GM12878 (cell line): ENCODE measurements around the gene TMEM170B. TPM values are rescaled to one million over a fixed set of nuclear protein-coding genes. Genes with fewer than 3 reads are reported as not detected.

Experiments used
- ATAC-seq: fragments of 200-7000 bp; cut with Tn5 transposase; 3 replicates; pipeline ENCODE4 v1.9.1; 2020; ENCODE audit warnings: mild to moderate bottlenecking, moderate library complexity
- BruUV-seq: library from RNA; stranded (reverse); fragments of 400-500 nt; replicated peaks from 2 replicates; lab custom pipeline; 2021; lab: Mats Ljungman, UMichigan
- CTCF ChIA-PET: fragments of 300-600 bp; sonication (Branson Sonifier 250); formaldehyde crosslinking; extraction: SDS; loops from one replicate; lab custom pipeline; 2021; ENCODE audit warnings: inconsistent platforms; lab: Yijun Ruan, JAX
- POLR2A ChIA-PET: fragments of 350-600 bp; formaldehyde crosslinking; extraction: SDS; loops from one replicate; lab custom pipeline; 2021; ENCODE audit warnings: inconsistent platforms; lab: Charles Lee
- RAD21 ChIA-PET: fragments of 300-600 bp; sonication (Branson Sonifier 250); formaldehyde crosslinking; loops from one replicate; lab custom pipeline; 2023; ENCODE audit warnings: antibody characterized with exemption; ENCODE audit not compliant: unreplicated experiment; lab: Charles Lee
- SMC1A ChIA-PET: fragments of 300-600 bp; sonication (Branson Sonifier 250); formaldehyde crosslinking; loops from one replicate; lab custom pipeline; 2023; ENCODE audit not compliant: unreplicated experiment, uncharacterized antibody; lab: Charles Lee
- DNase-seq: peaks from one replicate; pipeline ENCODE4 v3.0.0-alpha.2; 2011; ENCODE audit warnings: low read depth, low spot score
- FAIRE-seq: peaks from 3 replicates; lab custom pipeline; 2011; peaks lifted over from hg19 to GRCh38; lab: Jason Lieb, UNC
- H2AFZ ChIP-seq: 2 replicates; pipeline ENCODE4 v1.6.0; 2011; ENCODE audit warnings: low read depth, low read length, control low read depth; ENCODE audit not compliant: control insufficient read depth
- H3K27ac ChIP-seq: 2 replicates; pipeline ENCODE4 v1.5.1; 2011; ENCODE audit warnings: control low read depth; ENCODE audit not compliant: control insufficient read depth, insufficient read depth
- H3K27me3 ChIP-seq, 2 experiments: replicated peaks in 1 of 2; 2 replicates each; pipeline versions ENCODE4 v1.6.0 to v1.6.1; 2011; ENCODE audit warnings: low read length in 1 of 2; ENCODE audit not compliant: control insufficient read depth in 2 of 2, insufficient read depth in 2 of 2
- H3K36me3 ChIP-seq, 2 experiments: 2 replicates each; pipeline ENCODE4 v1.5.1; 2011; ENCODE audit warnings: low read length in 1 of 2; ENCODE audit not compliant: control insufficient read depth in 2 of 2, insufficient read depth in 2 of 2
- H3K4me1 ChIP-seq: 2 replicates; pipeline ENCODE4 v1.6.1; 2011; ENCODE audit warnings: mild to moderate bottlenecking, low read length, moderate library complexity, mixed read lengths; ENCODE audit not compliant: control insufficient read depth, insufficient read depth
- H3K4me2 ChIP-seq: 2 replicates; pipeline ENCODE4 v1.6.0; 2011; ENCODE audit warnings: control low read depth; ENCODE audit not compliant: control insufficient read depth, insufficient read depth
- H3K4me3 ChIP-seq: fragments of 200-600 bp; sonication (generic); 2 replicates; pipeline ENCODE4 v1.5.1; 2016
- H3K79me2 ChIP-seq: 2 replicates; pipeline ENCODE4 v1.6.0; 2011; ENCODE audit warnings: low read length; ENCODE audit not compliant: control insufficient read depth, insufficient read depth
- H3K9ac ChIP-seq: 2 replicates; pipeline ENCODE4 v1.8.0; 2011; ENCODE audit warnings: low read length, control low read depth, mixed read lengths; ENCODE audit not compliant: control insufficient read depth, insufficient read depth
- H3K9me3 ChIP-seq: replicated peaks from 3 replicates; pipeline ENCODE4 v1.5.1; 2011; ENCODE audit warnings: mild to moderate bottlenecking, low read length; ENCODE audit not compliant: control insufficient read depth, insufficient read depth
- H4K20me1 ChIP-seq: 2 replicates; pipeline ENCODE4 v1.6.0; 2011; ENCODE audit not compliant: control insufficient read depth, insufficient read depth
- CBX3 ChIP-seq: fragments of 200-600 bp; sonication (generic); IDR thresholded peaks from 2 replicates; pipeline ENCODE4 v1.6.1; 2016; ENCODE audit warnings: low read depth, borderline replicate concordance
- CBX5 ChIP-seq: sonication (generic); IDR thresholded peaks from 2 replicates; pipeline ENCODE4 v1.6.1; 2016; ENCODE audit warnings: low read depth, moderate library complexity, mild to moderate bottlenecking, inconsistent platforms
- CHD1 ChIP-seq: IDR thresholded peaks from 2 replicates; pipeline ENCODE4 v1.6.1; 2012; ENCODE audit warnings: low read depth, low read length, improper control_type of control experiment
- FOXK2 ChIP-seq: fragments of 450-650 bp; IDR thresholded peaks from 2 replicates; pipeline ENCODE4 v1.6.1; 2017; ENCODE audit warnings: mild to moderate bottlenecking, moderate library complexity
- FOXM1 ChIP-seq: IDR thresholded peaks from 2 replicates; pipeline ENCODE4 v1.6.1; 2012; ENCODE audit warnings: low read depth, mild to moderate bottlenecking, inconsistent platforms, low read length, moderate library complexity
- IKZF1 ChIP-seq: fragments of 450-650 bp; conservative IDR thresholded peaks from 2 replicates; pipeline ENCODE4 v1.6.1; 2017; ENCODE audit warnings: antibody characterized with exemption, mild to moderate bottlenecking
- IRF5 ChIP-seq: fragments of 450-650 bp; IDR thresholded peaks from 2 replicates; pipeline ENCODE4 v1.6.1; 2017; ENCODE audit warnings: borderline replicate concordance
- NFYB ChIP-seq: IDR thresholded peaks from 2 replicates; pipeline ENCODE4 v1.6.1; 2011; ENCODE audit warnings: low read depth, mild to moderate bottlenecking, low read length, improper control_type of control experiment, moderate library complexity; ENCODE audit not compliant: insufficient read depth
- PKNOX1 ChIP-seq: fragments of 450-650 bp; IDR thresholded peaks from 2 replicates; pipeline ENCODE4 v1.6.1; 2016; ENCODE audit warnings: mild to moderate bottlenecking
- POLR2AphosphoS5 ChIP-seq: IDR thresholded peaks from 2 replicates; pipeline ENCODE4 v1.6.1; 2011; ENCODE audit warnings: mild to moderate bottlenecking, low read length, inconsistent platforms
- RB1 ChIP-seq: fragments of 450-650 bp; formaldehyde crosslinking; IDR thresholded peaks from 2 replicates; pipeline ENCODE4 v1.6.1; 2017; ENCODE audit warnings: mild to moderate bottlenecking, borderline replicate concordance
- RBBP5 ChIP-seq: fragments of 200-600 bp; sonication (generic); conservative IDR thresholded peaks from 2 replicates; pipeline ENCODE4 v1.6.1; 2016
- STAT3 ChIP-seq: IDR thresholded peaks from 2 replicates; pipeline ENCODE4 v1.6.1; 2011; ENCODE audit warnings: low read depth, low read length, improper control_type of control experiment
- YY1 ChIP-seq: IDR thresholded peaks from 2 replicates; pipeline ENCODE4 v1.6.1; 2011; ENCODE audit warnings: low read depth, mild to moderate bottlenecking, low read length
- ZBTB40 ChIP-seq: fragments of 450-650 bp; IDR thresholded peaks from 2 replicates; pipeline ENCODE4 v1.6.1; 2016; ENCODE audit warnings: mild to moderate bottlenecking, moderate library complexity, borderline replicate concordance
- WGBS: methylation state at CpG from one replicate; pipeline ENCODE4 v1.1.6; 2016; ENCODE audit warnings: low lambda C conversion rate; ENCODE audit not compliant: insufficient replicate concordance, insufficient coverage; ENCODE audit errors: missing lambda C conversion rate; 5-methylcytosine and 5-hydroxymethylcytosine counted together
- in situ Hi-C: fragments of 300-500 bp; cut with MboI; formaldehyde crosslinking; loops from 9 replicates; pipeline ENCODE4 v1.14.3; 2018; ENCODE audit warnings: mixed read lengths
- intact Hi-C: fragments of 100-400 bp; cut with micrococcal nuclease; formaldehyde crosslinking; loops from one replicate; pipeline ENCODE4 v1.14.2; 2022; ENCODE audit not compliant: unreplicated experiment
- polyA plus RNA-seq, 11 experiments: library from polyadenylated mRNA; depleted of rRNA in 4 of 11; unstranded in 6 of 11; stranded (reverse) in 5 of 11; fragments of >200 nt; fragmentation: Nextera tagmentation in 4 of 11; fragmentation: Illumina TruSeq in 1 of 11; extraction: Ambion mirVana in 4 of 11; extraction: Trizol in 1 of 11; gene quantifications; 1 replicate in 1 of 11; 2 replicates in 10 of 11; pipeline versions ENCODE4 v1.2.1 to v1.2.3, GENCODE V29; 2011 to 2016; ENCODE audit warnings: inconsistent platforms in 2 of 11, missing spikeins in 2 of 11, low read depth in 1 of 11
- total RNA-seq, 4 experiments: library from RNA; depleted of rRNA in 3 of 4; stranded (reverse); fragments of >200 nt in 3 of 4; fragmentation: Illumina TruSeq in 1 of 4; extraction: Trizol in 1 of 4; gene quantifications; 2 replicates each; pipeline versions ENCODE4 v1.2.1 to v1.2.3, GENCODE V29; 2013 to 2021
- TF ChIP-seq, protein P1 (sequence below): IDR thresholded peaks from 2 replicates; pipeline ENCODE4 v1.6.1; 2012; ENCODE audit warnings: low read depth, low read length, improper control_type of control experiment

Gene TMEM170B
- total and polyA plus RNA-seq, 10 of the 15 experiments (the other 5 are each of a cell fraction or from before 2014, with no cell fraction given) = 0.38 to 10.3 (median 4.2) TPM

DNA sequence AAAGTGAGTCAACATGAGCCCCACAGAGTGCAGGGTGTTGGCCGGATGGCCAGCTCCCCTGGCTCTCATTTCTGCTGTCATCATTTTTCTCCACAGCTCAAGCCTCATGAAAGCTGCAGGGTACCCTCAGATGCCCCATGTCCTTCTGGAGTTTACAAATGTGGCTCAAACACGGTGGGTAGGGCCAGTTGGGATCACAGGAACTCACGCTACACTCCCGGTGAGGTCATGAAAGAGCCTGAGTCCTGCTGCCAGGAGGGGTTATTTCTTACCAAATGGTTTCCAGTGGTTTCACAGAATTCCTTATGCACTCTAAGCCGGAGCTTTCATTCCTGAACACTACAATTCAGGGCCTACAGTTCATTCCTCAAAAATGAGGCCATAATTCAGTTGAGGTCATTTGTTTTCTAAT is 78.7 kb downstream of the TMEM170B start:
- no peak overlapping the region for H3K9ac ChIP-seq
- no peaks in the 10 kb centered on the region for H3K4me1 ChIP-seq
- in situ Hi-C loops (no loop called here), intact Hi-C loops (no loop called here)
- ChIA-PET POLR2A (no interaction called here), CTCF (interaction anchor here (1.1 to 1.9 kb wide), 5 partner anchors 29 to 987 kb away, joined by 3 to 7 read pairs (median 4); no protein-coding TSS in a partner anchor), RAD21 (interaction anchor here (0.7 to 1.6 kb wide), 2 partner anchors 673 to 676 kb away, joined by 3 to 4 read pairs; no protein-coding TSS in a partner anchor), SMC1A (interaction anchor here (0.9 to 1.2 kb wide), 4 partner anchors 9 to 38 kb away, joined by 3 to 4 read pairs (median 3); no protein-coding TSS in a partner anchor)
- H3K4me2 ChIP-seq = no peak overlapping the region
- 56% methylated on average over 5 of the region's 5 CpGs for WGBS
- no peak for DNase-seq
- H2AFZ ChIP-seq = no peak overlapping the region
- no peak overlapping the region for H3K27ac ChIP-seq
- no peaks in the 10 kb centered on the region for H3K36me3 ChIP-seq
- no peaks in the 10 kb centered on the region for H4K20me1 ChIP-seq
- BruUV-seq = no TSS peak
- H3K27me3 ChIP-seq = no peaks in the 10 kb centered on the region
- H3K9me3 ChIP-seq = no peaks in the 10 kb centered on the region
- H3K79me2 ChIP-seq = no peaks in the 10 kb centered on the region
- H3K4me3 ChIP-seq = no peak overlapping the region
- no peak for ATAC-seq
- FAIRE-seq = no peak
- TF ChIP-seq IKZF1 (no peak), PKNOX1 (no peak), CBX5 (no peak), FOXM1 (no peak), CHD1 (no peak), ZBTB40 (no peak), FOXK2 (no peak), IRF5 (no peak), YY1 (no peak), STAT3 (no peak), POLR2AphosphoS5 (no peak), RBBP5 (no peak), RB1 (no peak), CBX3 (no peak), NFYB (no peak)
- TF ChIP-seq, protein P1, sequence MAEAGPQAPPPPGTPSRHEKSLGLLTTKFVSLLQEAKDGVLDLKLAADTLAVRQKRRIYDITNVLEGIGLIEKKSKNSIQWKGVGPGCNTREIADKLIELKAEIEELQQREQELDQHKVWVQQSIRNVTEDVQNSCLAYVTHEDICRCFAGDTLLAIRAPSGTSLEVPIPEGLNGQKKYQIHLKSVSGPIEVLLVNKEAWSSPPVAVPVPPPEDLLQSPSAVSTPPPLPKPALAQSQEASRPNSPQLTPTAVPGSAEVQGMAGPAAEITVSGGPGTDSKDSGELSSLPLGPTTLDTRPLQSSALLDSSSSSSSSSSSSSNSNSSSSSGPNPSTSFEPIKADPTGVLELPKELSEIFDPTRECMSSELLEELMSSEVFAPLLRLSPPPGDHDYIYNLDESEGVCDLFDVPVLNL = no peak
